Osteocyte (in vitro differentiated cells): ENCODE measurements around the gene NCF1. TPM values are rescaled to one million over a fixed set of nuclear protein-coding genes. Genes with fewer than 3 reads are reported as not detected.
A peak's percentile ranks its signal among the peaks of the same experiment; 100 is the strongest.
"Not testable (repeated sequence)": the region's sequence is repeated elsewhere in the genome, so short reads cannot be mapped to it uniquely, and the experiment has no call there.

Experiments used
- DNase-seq: peaks from one replicate; pipeline ENCODE4 v3.0.0; 2021; ENCODE audit warnings: mixed read lengths; ENCODE audit not compliant: unreplicated experiment; ENCODE audit errors: extremely low spot score
- H3K27ac Mint-ChIP-seq: one replicate; pipeline ENCODE4 v1.8.0; 2021; ENCODE audit warnings: mild to moderate bottlenecking, mixed read lengths; ENCODE audit not compliant: unreplicated experiment
- H3K27me3 Mint-ChIP-seq: one replicate; pipeline ENCODE4 v1.8.0; 2021; ENCODE audit warnings: mixed read lengths; ENCODE audit not compliant: unreplicated experiment
- H3K36me3 Mint-ChIP-seq: one replicate; pipeline ENCODE4 v1.8.0; 2021; ENCODE audit warnings: mixed read lengths; ENCODE audit not compliant: unreplicated experiment
- H3K4me1 Mint-ChIP-seq: one replicate; pipeline ENCODE4 v1.8.0; 2021; ENCODE audit warnings: mixed read lengths; ENCODE audit not compliant: unreplicated experiment
- H3K4me3 Mint-ChIP-seq: one replicate; pipeline ENCODE4 v1.8.0; 2021; ENCODE audit warnings: mild to moderate bottlenecking, moderate library complexity, mixed read lengths; ENCODE audit not compliant: unreplicated experiment
- H3K9me3 Mint-ChIP-seq: one replicate; pipeline ENCODE4 v1.8.0; 2021; ENCODE audit warnings: mixed read lengths; ENCODE audit not compliant: unreplicated experiment
- long read RNA-seq: library from polyadenylated mRNA; unstranded; transcript quantifications from one replicate; pipeline ENCODE4 v2.0.0, GENCODE V29; 2021
- total RNA-seq: library from RNA; stranded (reverse); gene quantifications from 2 replicates; pipeline ENCODE4 v1.2.1, GENCODE V29; 2021
- TF ChIP-seq, protein P1 (sequence below): fragments of 200-600 bp; sonication (generic); IDR thresholded peaks from 2 replicates; pipeline ENCODE4 v1.5.0; 2021; ENCODE audit warnings: antibody characterized with exemption, mild to moderate bottlenecking, moderate library complexity

The NCF1 gene
- total RNA-seq = not detected in 2 replicates
- long read RNA-seq = 0 reads

DNA sequence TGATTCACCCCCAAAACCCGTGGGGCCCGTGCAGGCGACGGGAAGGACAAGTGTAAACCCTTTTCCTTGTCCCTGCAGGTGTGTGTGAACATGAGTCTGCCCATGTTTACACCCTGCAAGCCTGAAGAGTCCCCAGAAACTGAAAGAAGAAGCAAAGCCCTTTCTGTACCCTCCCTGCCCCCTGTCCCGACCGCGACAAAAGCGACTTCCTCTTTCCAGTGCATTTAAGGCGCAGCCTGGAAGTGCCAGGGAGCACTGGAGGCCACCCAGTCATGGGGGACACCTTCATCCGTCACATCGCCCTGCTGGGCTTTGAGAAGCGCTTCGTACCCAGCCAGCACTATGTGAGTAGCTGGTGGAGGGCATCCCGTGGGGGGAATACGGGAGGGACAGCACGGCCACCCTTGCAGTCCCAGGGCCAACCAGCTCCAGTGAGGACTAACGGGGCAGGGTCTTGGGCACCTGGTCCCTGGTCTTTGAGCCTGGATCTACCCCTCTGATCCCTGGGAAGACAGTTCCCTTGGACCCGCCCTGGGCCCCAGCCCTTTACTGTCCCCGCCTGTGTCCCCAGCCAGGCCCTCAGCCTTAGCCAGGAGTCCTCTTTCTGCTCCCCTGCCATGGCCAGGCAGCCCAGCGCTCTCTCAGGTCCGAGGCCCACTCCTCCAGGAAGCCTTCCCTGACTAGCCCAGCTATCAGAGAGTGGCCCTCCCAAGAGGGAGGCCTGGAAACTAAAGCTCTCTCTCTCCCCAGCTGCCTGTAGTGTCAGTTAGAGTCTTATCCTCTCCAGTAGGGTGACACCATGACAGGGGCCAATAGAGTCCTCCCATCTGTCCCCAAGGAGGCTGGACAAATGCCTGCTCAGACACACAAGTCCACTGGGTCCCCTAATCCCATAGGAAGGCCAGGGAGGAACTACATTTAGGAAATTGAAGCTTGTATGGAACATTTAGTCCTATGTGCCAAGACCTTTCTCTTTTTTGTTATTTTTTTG lies at the start of gene NCF1:
Gene NCF1 (plus strand): TSS at position 252 of the 991 bp plus-strand sequence. CDS start 21 bp downstream, at position 273.
- not testable (repeated sequence) for H3K4me3 Mint-ChIP-seq, H3K9me3 Mint-ChIP-seq, H3K4me1 Mint-ChIP-seq, H3K36me3 Mint-ChIP-seq, H3K27ac Mint-ChIP-seq, DNase-seq, H3K27me3 Mint-ChIP-seq

DNA sequence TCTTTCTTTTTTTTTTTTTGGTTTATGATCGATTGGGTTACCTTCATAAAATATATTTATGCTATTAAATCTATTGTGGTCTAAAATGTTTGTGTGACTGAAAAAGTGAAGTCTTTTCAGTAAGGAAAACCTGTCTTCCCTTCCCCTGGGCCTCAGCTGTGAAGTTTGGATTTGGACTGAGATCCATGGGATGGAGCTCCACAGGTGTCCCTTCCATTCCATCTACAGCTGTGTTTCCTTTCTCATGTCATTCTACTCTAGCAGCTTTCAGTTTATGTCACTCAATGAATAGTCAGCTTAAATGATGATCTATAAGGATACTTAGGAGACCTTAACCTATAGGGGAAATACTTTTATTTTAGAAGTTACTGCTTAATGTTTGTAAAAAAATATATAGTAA lies 48.0 kb upstream of the NCF1 start:
- no peaks in the 10 kb centered on the region for H3K9me3 Mint-ChIP-seq
- H3K27ac Mint-ChIP-seq = peak overlapping the region; percentile 4
- no peaks in the 10 kb centered on the region for H3K4me1 Mint-ChIP-seq
- DNase-seq = no peak
- H3K36me3 Mint-ChIP-seq = peaks cover 22% of the 10 kb centered on the region
- TF ChIP-seq, protein P1, sequence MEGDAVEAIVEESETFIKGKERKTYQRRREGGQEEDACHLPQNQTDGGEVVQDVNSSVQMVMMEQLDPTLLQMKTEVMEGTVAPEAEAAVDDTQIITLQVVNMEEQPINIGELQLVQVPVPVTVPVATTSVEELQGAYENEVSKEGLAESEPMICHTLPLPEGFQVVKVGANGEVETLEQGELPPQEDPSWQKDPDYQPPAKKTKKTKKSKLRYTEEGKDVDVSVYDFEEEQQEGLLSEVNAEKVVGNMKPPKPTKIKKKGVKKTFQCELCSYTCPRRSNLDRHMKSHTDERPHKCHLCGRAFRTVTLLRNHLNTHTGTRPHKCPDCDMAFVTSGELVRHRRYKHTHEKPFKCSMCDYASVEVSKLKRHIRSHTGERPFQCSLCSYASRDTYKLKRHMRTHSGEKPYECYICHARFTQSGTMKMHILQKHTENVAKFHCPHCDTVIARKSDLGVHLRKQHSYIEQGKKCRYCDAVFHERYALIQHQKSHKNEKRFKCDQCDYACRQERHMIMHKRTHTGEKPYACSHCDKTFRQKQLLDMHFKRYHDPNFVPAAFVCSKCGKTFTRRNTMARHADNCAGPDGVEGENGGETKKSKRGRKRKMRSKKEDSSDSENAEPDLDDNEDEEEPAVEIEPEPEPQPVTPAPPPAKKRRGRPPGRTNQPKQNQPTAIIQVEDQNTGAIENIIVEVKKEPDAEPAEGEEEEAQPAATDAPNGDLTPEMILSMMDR = no peak
- no peak overlapping the region for H3K4me3 Mint-ChIP-seq
- no peaks in the 10 kb centered on the region for H3K27me3 Mint-ChIP-seq

GRCh38 chr7:74726309-74727101 lies 47.3 kb upstream of the NCF1 start:
- TF ChIP-seq, protein P1 = no peak
- H3K4me1 Mint-ChIP-seq = no peaks in the 10 kb centered on the region
- H3K36me3 Mint-ChIP-seq = peaks cover 23% of the 10 kb centered on the region
- H3K9me3 Mint-ChIP-seq = no peaks in the 10 kb centered on the region
- no peak for DNase-seq
- H3K4me3 Mint-ChIP-seq = no peak overlapping the region
- H3K27ac Mint-ChIP-seq = peak overlapping the region; percentile 9
- H3K27me3 Mint-ChIP-seq = no peaks in the 10 kb centered on the region

- H3K27me3 Mint-ChIP-seq, H3K4me1 Mint-ChIP-seq, DNase-seq, H3K4me3 Mint-ChIP-seq, H3K27ac Mint-ChIP-seq, H3K9me3 Mint-ChIP-seq: not testable (repeated sequence)
- peaks cover 10% of the 10 kb centered on the region for H3K36me3 Mint-ChIP-seq
These were observed 45.1 kb upstream of the NCF1 start for GRCh38 chr7:74728686-74729085.

DNA sequence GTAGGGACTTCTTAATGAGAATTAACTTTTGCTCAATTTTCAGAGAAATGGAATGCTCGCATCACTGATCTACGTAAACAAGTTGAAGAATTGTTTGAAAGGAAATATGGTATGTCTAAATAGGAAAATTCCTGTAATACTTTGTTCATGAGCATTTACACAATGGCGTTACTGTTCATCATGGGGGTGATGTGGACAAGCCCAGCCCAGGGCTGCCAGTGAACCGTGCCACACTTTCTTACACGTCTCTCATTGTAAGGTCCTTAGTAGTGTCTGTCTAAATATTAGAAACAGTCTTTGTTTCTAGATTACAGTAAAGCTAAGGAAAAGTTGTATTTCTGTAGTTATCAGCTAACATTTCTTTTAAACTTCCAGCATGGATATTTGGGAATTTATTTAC lies 43.6 kb upstream of the NCF1 start:
- not testable (repeated sequence) for H3K9me3 Mint-ChIP-seq, H3K27me3 Mint-ChIP-seq, H3K4me1 Mint-ChIP-seq, H3K4me3 Mint-ChIP-seq, H3K27ac Mint-ChIP-seq, H3K36me3 Mint-ChIP-seq, DNase-seq

DNA sequence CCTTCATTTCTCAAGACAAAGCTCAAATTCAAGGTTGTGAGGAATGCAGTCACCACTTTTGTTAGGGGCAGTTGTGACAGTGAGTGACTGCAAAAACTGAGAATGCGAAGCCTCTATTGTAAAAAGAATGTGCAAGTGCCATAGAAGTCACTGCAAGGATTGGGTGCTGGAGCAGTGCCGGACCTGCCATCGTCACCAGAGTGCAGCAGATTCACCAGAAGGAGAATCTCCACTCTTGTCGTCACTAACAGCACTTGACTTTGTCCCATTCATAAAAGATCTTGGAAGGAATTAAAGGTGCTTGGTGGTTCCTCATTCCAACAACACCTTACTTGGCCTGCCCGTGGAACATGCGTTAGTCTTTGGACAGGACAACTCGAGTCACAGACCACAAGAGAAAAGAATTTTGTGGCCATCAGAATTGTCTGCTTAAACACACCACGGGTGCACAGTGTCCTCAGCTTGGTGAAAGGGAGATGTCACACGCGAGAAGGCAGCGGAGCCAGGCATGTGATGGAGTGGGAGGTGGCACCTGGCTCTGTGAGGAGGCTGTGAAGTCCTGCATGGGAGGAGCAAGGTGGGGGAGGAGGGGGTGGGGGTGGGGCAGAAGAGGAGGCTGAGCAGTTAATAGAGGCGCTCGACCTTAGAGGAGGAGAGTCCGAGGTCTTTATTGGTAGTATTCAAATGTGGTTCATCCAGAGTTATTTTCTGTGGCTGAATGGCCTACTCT lies 33.7 kb upstream of the NCF1 start:
- not testable (repeated sequence) for H3K4me1 Mint-ChIP-seq, H3K9me3 Mint-ChIP-seq, H3K36me3 Mint-ChIP-seq, H3K27me3 Mint-ChIP-seq, DNase-seq, H3K27ac Mint-ChIP-seq, H3K4me3 Mint-ChIP-seq

DNA sequence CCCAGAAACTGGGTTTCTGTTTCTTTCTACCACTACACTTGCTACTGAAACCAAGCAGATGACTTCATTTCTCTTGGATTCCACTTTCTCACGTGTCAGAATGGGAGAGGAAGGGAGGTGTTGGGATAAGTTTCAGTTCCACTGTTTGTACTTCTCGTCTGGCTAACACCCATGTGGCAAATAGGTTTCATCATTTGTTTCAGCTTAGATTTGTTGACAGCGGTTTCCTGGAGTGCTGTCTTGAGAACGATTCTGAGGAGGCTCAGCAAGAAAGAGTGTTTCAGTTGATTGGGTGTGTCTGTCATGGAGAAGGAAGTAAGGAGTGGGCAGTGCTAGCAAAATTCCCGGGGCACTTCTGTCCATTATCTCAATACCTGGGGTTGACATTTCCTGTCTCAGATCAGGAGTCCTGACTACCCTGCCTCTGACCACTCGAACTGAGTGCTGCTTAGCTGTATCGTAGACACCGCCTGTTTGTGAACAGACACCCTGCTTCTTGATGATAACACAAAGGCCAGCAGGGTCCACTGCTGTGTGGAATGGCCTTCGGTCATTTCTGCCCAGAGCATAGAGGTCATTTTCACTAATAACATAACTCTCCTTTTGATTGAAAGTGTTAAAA lies 29.8 kb upstream of the NCF1 start:
- H3K4me1 Mint-ChIP-seq, H3K27ac Mint-ChIP-seq, H3K27me3 Mint-ChIP-seq, DNase-seq, H3K4me3 Mint-ChIP-seq, H3K36me3 Mint-ChIP-seq, H3K9me3 Mint-ChIP-seq: not testable (repeated sequence)

DNA sequence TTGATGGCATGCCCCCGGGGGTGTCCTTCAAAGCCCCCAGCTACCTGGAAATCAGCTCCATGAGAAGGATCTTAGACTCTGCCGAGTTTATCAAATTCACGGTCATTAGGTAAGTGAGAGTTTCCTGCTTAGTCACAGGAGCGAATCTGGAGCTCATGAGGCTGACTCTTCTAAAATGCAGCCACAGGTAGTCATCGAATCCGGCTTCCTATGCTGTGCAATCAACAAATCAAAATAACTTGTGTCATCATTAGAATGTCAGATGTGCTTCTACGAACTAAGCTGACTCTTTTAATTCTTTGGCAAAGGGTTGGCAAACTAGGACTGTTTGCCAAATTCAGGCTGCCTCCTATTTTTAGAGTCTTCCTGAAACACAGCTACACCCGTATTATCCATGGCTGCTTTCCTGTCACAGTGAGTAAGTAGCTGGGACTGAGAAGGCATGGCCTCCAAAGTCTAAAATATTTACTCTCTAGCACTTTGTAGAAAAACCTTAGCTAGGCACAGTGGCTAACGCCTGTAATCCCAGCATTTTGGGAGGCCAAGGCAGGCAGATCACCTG lies 19.8 kb upstream of the NCF1 start:
- not testable (repeated sequence) for DNase-seq, H3K9me3 Mint-ChIP-seq, H3K36me3 Mint-ChIP-seq, H3K27me3 Mint-ChIP-seq, H3K27ac Mint-ChIP-seq, H3K4me1 Mint-ChIP-seq, H3K4me3 Mint-ChIP-seq

DNA sequence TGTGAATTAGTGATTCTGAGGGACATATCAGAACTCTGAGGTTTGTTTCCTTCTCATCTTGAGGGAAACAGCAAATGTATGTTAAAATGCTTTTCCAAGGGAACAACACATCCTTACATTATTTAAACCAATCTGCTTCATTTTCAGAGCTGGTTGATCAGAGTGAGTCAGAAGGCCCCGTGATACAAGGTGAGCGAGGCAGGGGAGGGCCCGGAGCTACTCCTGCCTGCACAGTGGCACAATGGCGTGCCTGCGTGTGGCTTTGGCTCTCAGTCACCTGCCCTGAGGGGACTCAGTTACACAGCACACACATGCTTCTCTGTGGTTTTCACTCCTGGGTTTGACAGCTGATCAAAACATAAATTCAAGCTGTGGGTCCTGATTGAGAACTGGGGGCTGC lies 17.1 kb upstream of the NCF1 start:
- DNase-seq, H3K4me1 Mint-ChIP-seq, H3K36me3 Mint-ChIP-seq, H3K27ac Mint-ChIP-seq, H3K27me3 Mint-ChIP-seq, H3K9me3 Mint-ChIP-seq, H3K4me3 Mint-ChIP-seq: not testable (repeated sequence)
